Astrocyte of the hippocampus (primary cell): ENCODE measurements around the gene U2SURP.

Experiments
- DNase-seq: peaks from one replicate; pipeline ENCODE4 v3.0.0; 2011; ENCODE audit warnings: low read depth, low spot score

The U2SURP gene

GRCh38 chr3:143001369-143002082, at the start of gene U2SURP:
Gene U2SURP, plus strand, starts transcription at chr3:143001570. Its CDS starts 59 bp downstream, at chr3:143001629.
- peak; percentile 99 for DNase-seq

- no peak for DNase-seq
These were observed 49.6 kb upstream of the U2SURP start for GRCh38 chr3:142951794-142952193.

GRCh38 chr3:142952272-142953193, 48.8 kb upstream of the U2SURP start:
- DNase-seq: no peak

- DNase-seq: no peak
These were observed 47.9 kb upstream of the U2SURP start for GRCh38 chr3:142953443-142953842.

- no peak for DNase-seq
These were observed 42.7 kb upstream of the U2SURP start for GRCh38 chr3:142958707-142959106.

GRCh38 chr3:142960322-142960850, 41.0 kb upstream of the U2SURP start:
- no peak for DNase-seq

GRCh38 chr3:142961539-142961938, 39.8 kb upstream of the U2SURP start:
- no peak for DNase-seq

- DNase-seq: no peak
These were observed 39.2 kb upstream of the U2SURP start for GRCh38 chr3:142962175-142962519.

GRCh38 chr3:142962520-142963233, 38.7 kb upstream of the U2SURP start:
- DNase-seq: peak; percentile 31

GRCh38 chr3:142963234-142963515, 38.2 kb upstream of the U2SURP start:
- DNase-seq: no peak

GRCh38 chr3:142963516-142964448, 37.6 kb upstream of the U2SURP start, which contains the start of gene PAQR9:
Gene PAQR9, minus strand, starts transcription at chr3:142963674. Its CDS starts 338 bp downstream, at chr3:142963336.
- DNase-seq: peak; percentile 61

GRCh38 chr3:142965581-142965980, 35.8 kb upstream of the U2SURP start:
- DNase-seq: no peak

GRCh38 chr3:142966808-142967207, 34.6 kb upstream of the U2SURP start:
- no peak for DNase-seq

- no peak for DNase-seq
These were observed 32.9 kb upstream of the U2SURP start for GRCh38 chr3:142968319-142969025.

GRCh38 chr3:142971431-142971830, 29.9 kb upstream of the U2SURP start:
- no peak for DNase-seq

GRCh38 chr3:142972092-142972753, 29.1 kb upstream of the U2SURP start:
- peak; percentile 16 for DNase-seq

GRCh38 chr3:142973217-142974009, 28.0 kb upstream of the U2SURP start:
- DNase-seq: no peak

- DNase-seq: no peak
These were observed 25.9 kb upstream of the U2SURP start for GRCh38 chr3:142975316-142975995.
